ENCODE data around the gene PHACTR4.

PHACTR4 gene

GRCh38 chr1:28428012-28428411 is 58.5 kb downstream of the PHACTR4 start:
- CTCF ChIA-PET: interaction anchor here (0.6 to 1.9 kb wide), 3 partner anchors 18 to 336 kb away, joined by 3 to 6 read pairs (median 5); no protein-coding TSS in a partner anchor

GRCh38 chr1:28428990-28429520 is 59.5 kb downstream of the PHACTR4 start:
- Histone ChIP-seq H3K27ac (ENCODE audit: extremely low read depth, low read depth, low read length) (no peak overlapping the region), H3K36me3 (ENCODE audit: control insufficient read depth in 2 of 2, insufficient read depth in 1 of 2, low read length in 2 of 2) (peaks cover 0 to 4% of the 10 kb centered on the region in 2 experiments; a peak in 1 of 3 replicates), H3K4me1 (ENCODE audit: control insufficient read depth, insufficient read depth, low read length) (no peaks in the 10 kb centered on the region; the same call in 1 of the 2 replicates), H3K4me3 (ENCODE audit: low read depth, low read length) (no peak overlapping the region), H3K9me3 (ENCODE audit: control insufficient read depth, insufficient read depth, low read depth, low read length) (no peaks in the 10 kb centered on the region)
- POLR2A ChIA-PET: no interaction called here
- TF ChIP-seq ZFP69B (tag by site-specific recombination; IDR thresholded peaks at IDR 0.05): no peak
- no peak for TF ChIP-seq ZNF398 (tag by site-specific recombination; IDR thresholded peaks at IDR 0.05)
- TF ChIP-seq ZNF488 (tag by site-specific recombination; IDR thresholded peaks at IDR 0.05): no peak
- TF ChIP-seq ZNF211 (tag by site-specific recombination; IDR thresholded peaks at IDR 0.05; ENCODE audit: low read depth): no peak
- no peak for TF ChIP-seq YY1 (tag by site-specific recombination; IDR thresholded peaks at IDR 0.05)
- TF ChIP-seq WT1 (tag by site-specific recombination; IDR thresholded peaks at IDR 0.05): no peak
- no peak for TF ChIP-seq ZNF19 (tag by site-specific recombination; IDR thresholded peaks at IDR 0.05; ENCODE audit: low read depth)
- no peak for TF ChIP-seq ZEB2 (tag by site-specific recombination; IDR thresholded peaks at IDR 0.05)
- TF ChIP-seq TCF7L2 (IDR thresholded peaks at IDR 0.05; ENCODE audit: borderline replicate concordance, low read depth, low read length): no peak
- no peak for TF ChIP-seq KLF8 (tag by site-specific recombination; IDR thresholded peaks at IDR 0.05)
- TF ChIP-seq REST (tag by site-specific recombination; IDR thresholded peaks at IDR 0.05): no peak
- TF ChIP-seq ZNF362 (tag by site-specific recombination; IDR thresholded peaks at IDR 0.05): no peak
- TF ChIP-seq ZNF626 (tag by site-specific recombination; IDR thresholded peaks at IDR 0.05): no peak
- no peak for TF ChIP-seq ZNF621 (tag by site-specific recombination; IDR thresholded peaks at IDR 0.05)
- CTCF ChIA-PET: interaction anchor here (1.3 to 1.9 kb wide), 2 partner anchors 13 to 69 kb away, joined by 3 to 6 read pairs; no protein-coding TSS in a partner anchor

More at GRCh38 chr1:28428012-28428411, 58.5 kb downstream of the PHACTR4 start:
- Histone ChIP-seq H3K9me3 (ENCODE audit: control insufficient read depth, insufficient read depth, low read depth, low read length) (no peaks in the 10 kb centered on the region), H3K4me1 (ENCODE audit: control insufficient read depth, insufficient read depth, low read length) (no peaks in the 10 kb centered on the region; the same call in 1 of the 2 replicates), H3K4me3 (ENCODE audit: low read depth, low read length) (no peak overlapping the region), H3K27ac (ENCODE audit: extremely low read depth, low read depth, low read length) (no peak overlapping the region), H3K36me3 (ENCODE audit: control insufficient read depth in 2 of 2, insufficient read depth in 1 of 2, low read length in 2 of 2) (peaks cover 0 to 5% of the 10 kb centered on the region in 2 experiments; a peak in 1 of 3 replicates)
- POLR2A ChIA-PET: no interaction called here
- TF ChIP-seq PRDM1 (tag by site-specific recombination; IDR thresholded peaks at IDR 0.05): peak; percentile 65; the same call in 1 of the 2 replicates
- no peak for TF ChIP-seq ZNF302 (tag by site-specific recombination; IDR thresholded peaks at IDR 0.05; ENCODE audit: low read depth)

All from HEK293 (cell line).